Right ventricle myocardium superior (tissue), 1 donor: ENCODE results near the gene ZNF485. TPM values are rescaled to one million over a fixed set of nuclear protein-coding genes. Genes with fewer than 3 reads are reported as not detected.
"Not testable (repeated sequence)": the region's sequence is repeated elsewhere in the genome, so short reads cannot be mapped to it uniquely, and the experiment has no call there.

Source experiments
- ATAC-seq: fragments of 200-7000 bp; cut with Tn5 transposase; one replicate; pipeline ENCODE4 v1.9.1; 2020; ENCODE audit warnings: mild to moderate bottlenecking; ENCODE audit not compliant: poor library complexity
- DNase-seq: peaks from one replicate; pipeline ENCODE4 v3.0.0-alpha.2; 2020
- intact Hi-C: fragments of 100-400 bp; cut with DNase I; formaldehyde crosslinking; loops from one replicate; pipeline ENCODE4 v1.11.2; 2022
- total RNA-seq: library from RNA; stranded (reverse); fragmentation: NEBNext Ultra II Directional; extraction: Animal tissue kit (Norgen Biotek cat#: 25700); gene quantifications from one replicate; pipeline ENCODE4 v1.2.1, GENCODE V29; 2021
- donor health status: DM: no; HTN: yes; CAD: no; lungs with severe emphysema.

The ZNF485 gene
- total RNA-seq, 1 donor from 2014 or later = 1.4 TPM

GRCh38 chr10:43598446-43598845 lies 7.8 kb upstream of the ZNF485 start:
- intact Hi-C loops = no loop called here
- DNase-seq (peak; percentile 47), ATAC-seq (peak; percentile 58)

- ATAC-seq = no peak
- DNase-seq = no peak
- intact Hi-C loops = no loop called here
These were observed 6.9 kb upstream of the ZNF485 start for GRCh38 chr10:43599333-43599732.

- DNase-seq, intact Hi-C loops, ATAC-seq: not testable (repeated sequence)
These were observed 4.7 kb upstream of the ZNF485 start for GRCh38 chr10:43601576-43601975.

- no peak for DNase-seq
- ATAC-seq = peak; percentile 45
- intact Hi-C loops = no loop called here
These were observed 352 bp upstream of the ZNF485 start for GRCh38 chr10:43605850-43606322.

- no peak for DNase-seq
- no peak for ATAC-seq
- intact Hi-C loops = no loop called here
These were observed 948 bp downstream of the ZNF485 start for GRCh38 chr10:43607199-43607573.

GRCh38 chr10:43610636-43611035 lies 4.4 kb downstream of the ZNF485 start:
- DNase-seq = no peak
- intact Hi-C loops = no loop called here
- no peak for ATAC-seq

GRCh38 chr10:43616697-43617370 lies 10.6 kb downstream of the ZNF485 start:
- no peak for DNase-seq
- intact Hi-C loops = no loop called here
- no peak for ATAC-seq

GRCh38 chr10:43619368-43619767 lies 13.1 kb downstream of the ZNF485 start:
- no peak for DNase-seq
- intact Hi-C loops = no loop called here
- no peak for ATAC-seq

GRCh38 chr10:43622038-43622437 lies 15.8 kb downstream of the ZNF485 start:
- DNase-seq = no peak
- intact Hi-C loops = no loop called here
- no peak for ATAC-seq

DNA sequence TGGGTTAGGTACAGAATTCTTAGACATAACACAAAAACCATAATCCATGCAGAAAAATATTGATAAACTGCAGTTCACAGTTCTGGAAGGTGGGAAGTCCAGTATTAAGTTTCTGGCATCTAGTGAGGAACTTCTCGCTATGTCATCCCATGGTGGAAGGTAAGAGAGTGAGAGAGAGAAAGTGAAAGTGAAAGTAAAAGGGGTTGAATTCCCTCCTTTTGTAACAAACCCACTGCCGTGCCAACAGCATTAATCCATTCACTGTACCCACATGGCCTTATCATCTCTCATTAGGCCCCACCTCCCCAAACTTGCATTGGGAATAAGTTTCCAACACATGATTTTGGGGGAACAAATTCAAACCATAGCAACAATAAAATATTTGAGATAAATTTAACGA lies 17.1 kb downstream of the ZNF485 start:
- intact Hi-C loops = no loop called here
- no peak for ATAC-seq
- no peak for DNase-seq

DNA sequence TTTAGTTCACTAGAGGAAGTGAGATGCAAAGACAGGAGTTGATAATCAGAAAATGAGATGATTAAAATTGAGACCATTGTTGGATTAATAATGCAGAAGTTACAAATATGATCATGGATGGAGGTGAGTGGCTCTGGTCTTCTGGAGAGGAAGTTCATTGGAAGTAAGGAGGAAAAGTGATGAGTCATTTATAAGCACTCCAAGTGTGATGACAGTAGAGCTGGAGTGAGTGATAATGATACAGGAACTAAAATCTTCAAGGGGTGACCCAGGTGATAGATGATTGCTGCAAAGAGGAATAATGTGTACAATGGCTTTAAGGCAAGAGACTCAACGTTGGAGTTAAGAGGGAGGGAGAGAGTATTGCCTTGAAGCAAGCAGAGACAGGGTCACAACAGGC lies 21.7 kb downstream of the ZNF485 start:
- DNase-seq (no peak), ATAC-seq (no peak)
- intact Hi-C loops = no loop called here

- DNase-seq (no peak), ATAC-seq (no peak)
- intact Hi-C loops = no loop called here
These were observed 22.7 kb downstream of the ZNF485 start for GRCh38 chr10:43628956-43629355.

GRCh38 chr10:43635816-43636215 lies 29.6 kb downstream of the ZNF485 start:
- intact Hi-C loops, DNase-seq, ATAC-seq: not testable (repeated sequence)

DNA sequence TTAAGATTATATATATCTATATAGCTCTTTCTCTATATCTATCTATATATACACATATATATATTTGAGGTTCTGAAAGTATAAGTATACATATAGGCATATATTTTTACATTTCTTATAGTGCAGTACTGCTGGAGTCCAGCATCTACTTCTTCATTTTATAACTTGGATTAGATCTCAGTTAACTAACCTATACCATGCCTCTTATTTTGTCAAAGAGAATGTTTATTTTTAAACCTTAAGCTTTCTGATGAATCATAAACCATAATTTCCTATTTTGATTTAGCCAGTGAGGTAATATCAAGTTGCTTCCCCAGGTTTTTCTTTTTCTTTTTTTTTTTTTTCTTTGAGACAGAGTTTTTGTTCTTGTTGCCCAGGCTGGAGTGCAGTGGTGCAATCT lies 34.4 kb downstream of the ZNF485 start:
- no peak for ATAC-seq
- intact Hi-C loops = no loop called here
- DNase-seq = no peak

DNA sequence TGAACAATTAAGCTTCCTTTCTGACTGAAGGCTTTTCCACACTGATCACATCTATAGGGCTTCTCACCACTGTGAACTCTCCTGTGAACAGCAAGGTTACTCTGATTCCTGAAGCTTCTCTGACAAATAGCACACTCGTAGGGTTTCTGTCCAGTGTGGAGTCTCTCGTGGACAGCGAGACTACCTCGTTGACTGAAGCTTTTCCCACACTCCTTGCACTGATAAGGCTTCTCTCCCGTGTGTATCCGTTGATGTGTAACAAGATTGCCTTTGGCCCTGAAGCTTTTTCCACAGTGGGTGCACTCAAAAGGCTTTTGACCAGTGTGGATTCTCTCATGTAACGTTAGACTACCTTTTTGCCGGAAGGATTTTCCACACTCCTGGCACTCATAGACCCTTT lies 38.0 kb downstream of the ZNF485 start:
- intact Hi-C loops = no loop called here
- ATAC-seq (no peak), DNase-seq (no peak)

DNA sequence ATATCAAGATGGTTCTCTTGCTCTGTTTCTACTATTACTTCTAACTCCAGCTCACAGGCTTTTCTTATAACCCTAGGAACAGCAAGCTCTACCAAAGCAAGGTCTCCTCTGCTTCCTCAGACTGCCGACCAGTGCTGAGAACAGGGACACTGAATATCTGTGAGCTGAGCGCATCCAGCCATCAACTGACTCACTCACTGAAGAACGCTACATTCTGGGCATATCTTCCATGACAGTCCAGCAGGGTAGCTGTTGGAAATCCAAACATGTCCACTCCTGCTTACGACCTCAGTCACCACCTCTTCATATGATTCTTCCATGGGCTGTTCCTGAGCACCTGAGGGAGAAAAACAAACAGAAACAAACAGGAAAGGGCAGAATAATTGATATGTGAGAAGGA lies 39.6 kb downstream of the ZNF485 start:
- intact Hi-C loops = no loop called here
- DNase-seq = no peak
- ATAC-seq = no peak

DNA sequence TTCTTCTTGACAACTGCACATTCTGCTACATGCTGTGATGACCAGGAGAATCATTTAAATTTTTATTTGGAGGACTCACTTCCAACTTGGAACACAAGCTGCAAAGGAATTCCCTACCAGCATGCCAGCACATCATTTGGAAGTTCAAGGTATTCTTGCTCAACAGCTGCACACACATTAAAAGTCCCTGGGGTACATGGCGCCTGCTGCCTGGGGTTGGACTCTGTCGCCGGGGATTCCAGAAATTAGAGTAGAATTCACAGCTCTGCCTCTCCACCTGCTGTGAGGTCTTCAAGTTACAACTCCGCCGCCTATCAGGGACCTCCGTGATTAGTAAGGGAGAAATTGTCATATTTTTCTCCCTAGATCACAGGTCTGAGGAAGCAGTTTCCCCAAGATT lies 41.3 kb downstream of the ZNF485 start:
- intact Hi-C loops = no loop called here
- ATAC-seq = no peak
- no peak for DNase-seq

DNA sequence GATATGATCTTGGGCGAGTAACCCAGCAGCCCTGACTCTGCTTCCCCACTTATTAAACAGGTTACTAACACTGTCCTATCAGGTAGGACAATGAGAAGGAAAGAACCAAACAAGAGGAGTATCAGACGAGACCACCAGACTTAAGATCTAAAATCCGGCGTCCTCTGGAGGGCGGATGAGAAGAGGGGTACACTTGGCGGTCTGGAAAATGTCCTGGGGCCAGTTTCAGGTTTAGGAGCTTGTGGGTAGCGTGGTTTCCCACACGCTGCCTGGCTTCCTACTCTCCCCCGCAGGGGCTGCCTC lies 41.8 kb downstream of the ZNF485 start:
- DNase-seq (no peak), ATAC-seq (no peak)
- intact Hi-C loops = no loop called here

- DNase-seq = peak; percentile 92
- intact Hi-C loops = no loop called here
These were observed 42.4 kb downstream of the ZNF485 start, which contains the start of gene ZNF32 for GRCh38 chr10:43648398-43649184. Gene ZNF32 (minus strand): TSS chr10:43648881. CDS start chr10:43646133, 2,748 bp downstream.

DNA sequence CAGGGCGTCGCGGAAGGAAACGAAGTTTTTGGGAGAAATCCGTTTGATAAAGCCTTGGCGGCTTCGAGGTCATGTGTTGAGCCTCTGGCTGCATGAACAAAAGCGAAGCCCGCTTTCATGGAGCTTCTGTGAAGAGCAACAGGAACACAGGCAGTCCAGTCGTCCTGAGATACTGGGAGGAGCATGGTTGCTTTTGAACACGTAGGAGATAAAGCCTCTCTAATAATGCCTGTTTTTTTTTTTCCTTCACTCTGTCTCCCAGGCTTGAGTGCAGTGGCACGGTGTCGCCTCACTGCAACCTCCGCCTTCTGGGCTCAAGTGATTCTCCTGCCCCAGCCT lies 42.9 kb downstream of the ZNF485 start:
- ATAC-seq (peak; percentile 8), DNase-seq (no peak)
- intact Hi-C loops = no loop called here

More at GRCh38 chr10:43648398-43649184, 42.4 kb downstream of the ZNF485 start, which contains the start of gene ZNF32:
- peak; percentile 99 for ATAC-seq
